ENCODE measurements around the gene HDGFL2. TPM values are rescaled to one million over a fixed set of nuclear protein-coding genes. Genes with fewer than 3 reads are reported as not detected.

The HDGFL2 gene
- total and polyA plus RNA-seq, 2 of the 8 experiments (the other 6 are each of a cell fraction or from before 2014, with no cell fraction given), result 31.1 to 106 TPM

DNA sequence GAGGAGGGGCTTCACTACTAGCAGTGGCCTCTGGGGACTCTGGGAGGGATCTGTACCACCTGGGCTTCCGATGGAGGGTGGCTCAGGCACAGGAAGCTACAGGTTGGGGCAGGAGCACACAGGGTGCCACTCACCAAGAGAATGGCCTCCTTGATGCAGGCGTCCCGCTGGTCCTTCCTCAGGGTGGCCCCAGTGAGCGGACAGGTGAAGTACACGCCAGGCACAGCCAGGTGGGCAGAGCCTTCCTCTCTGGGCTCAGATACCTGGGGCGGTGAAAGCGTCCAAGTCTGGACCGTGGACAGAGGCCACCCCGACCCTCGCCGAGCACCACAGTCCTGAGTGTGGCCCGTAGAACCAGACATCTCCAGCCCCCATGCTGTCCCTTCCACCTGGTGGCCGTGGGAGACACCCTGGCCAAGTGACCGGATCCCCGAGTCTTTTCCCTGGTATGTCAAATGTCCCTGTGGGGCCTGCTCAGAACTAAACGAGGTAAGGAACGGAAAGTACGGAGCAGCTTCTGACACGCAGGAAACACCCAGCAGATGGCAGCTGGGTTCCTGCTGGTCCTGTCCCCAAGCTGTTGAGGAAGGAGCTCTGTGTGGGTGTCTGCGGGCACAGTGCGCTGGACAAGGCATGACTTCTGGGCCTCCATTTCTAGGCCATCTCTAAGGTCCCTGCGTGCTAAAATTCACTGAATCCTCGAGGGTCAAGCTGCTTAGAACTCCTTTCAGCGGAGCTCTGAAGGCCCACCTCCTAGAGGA, 19.7 kb upstream of the HDGFL2 start:
- no peak overlapping the region for H3K18ac ChIP-seq (ENCODE audit: extremely low read depth, low read length)
- H3K9me3 ChIP-seq (ENCODE audit: insufficient read depth in 2 of 2, low read depth in 1 of 2, low read length in 1 of 2), result no peaks in the 10 kb centered on the region
- no peak overlapping the region for H3K56ac ChIP-seq (replicated peaks; ENCODE audit: insufficient read length, low read depth, low read length)
- H3K79me2 ChIP-seq (ENCODE audit: control insufficient read depth in 1 of 2, insufficient read depth in 2 of 2, low read length in 2 of 2), result peaks cover 0 to 5% of the 10 kb centered on the region in 2 experiments; a peak in 1 of 4 replicates
- no peak overlapping the region for H3K4me2 ChIP-seq (ENCODE audit: insufficient read depth in 1 of 2, low read depth in 2 of 2, low read length in 2 of 2)
- no peak overlapping the region for H3K14ac ChIP-seq (ENCODE audit: insufficient read length)
- H2BK120ac ChIP-seq (replicated peaks; ENCODE audit: low read depth, low read length), result no peak overlapping the region
- no peak overlapping the region for H3K9ac ChIP-seq (replicated peaks in 1 of 4; ENCODE audit: extremely low read depth in 1 of 4, low read depth in 3 of 4, low read length in 3 of 4)
- H3K4me1 ChIP-seq (replicated peaks in 1 of 4; ENCODE audit: control insufficient read depth in 3 of 4, insufficient read depth in 4 of 4, low read length in 3 of 4), result peaks cover 0 to 5% (median 2%) of the 10 kb centered on the region in 4 experiments; a peak in 4 of 7 replicates
- FAIRE-seq (no peak), DNase-seq (ENCODE audit: low read depth in 1 of 2, low spot score in 2 of 2) (no peak)
- no peak overlapping the region for H3K27ac ChIP-seq (ENCODE audit: low read depth, low read length)
- H3K27me3 ChIP-seq (replicated peaks in 1 of 4; ENCODE audit: control insufficient read depth in 3 of 4, extremely low read depth in 1 of 4, insufficient read depth in 3 of 4, low read length in 3 of 4), result no peaks in the 10 kb centered on the region
- H2BK5ac ChIP-seq (ENCODE audit: low read depth, low read length), result no peak overlapping the region; the same call in 1 of the 2 replicates
- no peak overlapping the region for H4K5ac ChIP-seq (ENCODE audit: insufficient read length, low read depth, low read length)
- no peak overlapping the region for H2BK20ac ChIP-seq (ENCODE audit: low read length)
- ChIA-PET CTCF (ENCODE audit: partially characterized antibody) (interaction anchor here (0.6 to 6.9 kb wide), 7 partner anchors 9 to 72 kb away, joined by 3 to 34 read pairs (median 3); partner anchors contain the start of gene SH3GL1), POLR2A (ENCODE audit: partially characterized antibody) (interaction anchor here (0.7 to 58.1 kb wide), 5 partner anchors 15 to 100 kb away, joined by 3 to 1590 read pairs (median 3); partner anchors contain the start of genes CHAF1A and SH3GL1)
- no peak overlapping the region for H2AK5ac ChIP-seq (ENCODE audit: low read depth, low read length)
- no peak overlapping the region for H3K4ac ChIP-seq (replicated peaks; ENCODE audit: insufficient read length, low read depth, low read length)
- no peaks in the 10 kb centered on the region; the same call in 1 of the 2 replicates for H3K79me1 ChIP-seq (ENCODE audit: low read depth, low read length)
- no peak overlapping the region for H3K23ac ChIP-seq (ENCODE audit: insufficient read length)
- WGBS, 2 experiments (ENCODE audit: extremely low coverage in 1 of 2, insufficient coverage in 1 of 2, insufficient read length in 1 of 2, insufficient replicate concordance in 2 of 2, low coverage in 1 of 2, low lambda C conversion rate in 2 of 2, missing lambda C conversion rate in 1 of 2), result 88% methylated on average over 20 of the region's 24 CpGs; no CpG with 5 or more reads in 1 of the 2 experiments
- H2BK12ac ChIP-seq (ENCODE audit: low read depth, low read length), result no peak overlapping the region
- 0 out of 2 replicates have a peak overlapping the region, but pooled peaks have one; percentile 31 for H4K8ac ChIP-seq (ENCODE audit: extremely low read depth, insufficient read depth, low read length)
- H3K23me2 ChIP-seq (ENCODE audit: low read depth, low read length), result peaks cover 5% of the 10 kb centered on the region; the same call in 1 of the 2 replicates
- TF ChIP-seq POLR2AphosphoS5 (IDR thresholded peaks at IDR 0.05; ENCODE audit: low read depth, low read length), result peak; percentile 59
- no peak for TF ChIP-seq BACH1 (IDR thresholded peaks at IDR 0.05; ENCODE audit: low read length)
- no peak for TF ChIP-seq JUND (IDR thresholded peaks at IDR 0.05; ENCODE audit: low read length)
- TF ChIP-seq POLR2A (IDR thresholded peaks at IDR 0.05; ENCODE audit: control extremely low read depth in 1 of 2, low read depth in 2 of 2, low read length in 2 of 2), result peak in 1 of 2 experiments; percentile 42; a peak in 1 of 3 replicates
- peaks cover 3 to 7% (median 5%) of the 10 kb centered on the region in 4 experiments; a peak in 4 of 8 replicates for H3K36me3 ChIP-seq (ENCODE audit: control insufficient read depth in 2 of 4, insufficient read depth in 4 of 4, low read length in 3 of 4)
- H3K4me3 ChIP-seq (ENCODE audit: extremely low read depth in 1 of 4, insufficient read depth in 2 of 4, low read depth in 3 of 4, low read length in 4 of 4), result no peak overlapping the region
- H4K20me1 ChIP-seq (replicated peaks in 1 of 2; ENCODE audit: control insufficient read depth in 1 of 2, insufficient read depth in 2 of 2, low read length in 2 of 2), result peaks cover 11 to 18% of the 10 kb centered on the region in 2 experiments
- H2AFZ ChIP-seq (ENCODE audit: low read length), result no peak overlapping the region
- no peak overlapping the region for H2BK15ac ChIP-seq (ENCODE audit: low read length)
- no peak overlapping the region for H4K91ac ChIP-seq (replicated peaks; ENCODE audit: insufficient read length, low read length)
